ENCODE data around the gene NUP133. TPM values are rescaled to one million over a fixed set of nuclear protein-coding genes. Genes with fewer than 3 reads are reported as not detected.

The NUP133 gene
- total RNA-seq, 1 donor from 2014 or later = 38.3 TPM

- H3K4me3 ChIP-seq = peak overlapping the region in 1 of 2 donors; percentile 17
- H3K27me3 ChIP-seq = peaks cover 33% of the 10 kb centered on the region
- DNase-seq (ENCODE audit: extremely low spot score in 2 of 2) = no peak
- H3K9me3 ChIP-seq = no peaks in the 10 kb centered on the region
- TF ChIP-seq CTCF (IDR thresholded peaks at IDR 0.05) = no peak
- TF ChIP-seq POLR2AphosphoS5 (IDR thresholded peaks at IDR 0.05; ENCODE audit: insufficient read depth in 1 of 2, low read depth in 1 of 2) = no peak
- TF ChIP-seq POLR2A (IDR thresholded peaks at IDR 0.05) = no peak
- no peak overlapping the region for H3K27ac ChIP-seq
- H3K4me1 ChIP-seq = peaks cover 37% of the 10 kb centered on the region
- H3K36me3 ChIP-seq = no peaks in the 10 kb centered on the region
- intact Hi-C loops (cut with DNase I) = no loop called here
Observed at GRCh38 chr1:229432116-229432461, 76.1 kb downstream of the NUP133 start.

- no peak for TF ChIP-seq POLR2A (IDR thresholded peaks at IDR 0.05)
- no peak for TF ChIP-seq CTCF (IDR thresholded peaks at IDR 0.05)
- no peak for TF ChIP-seq POLR2AphosphoS5 (IDR thresholded peaks at IDR 0.05; ENCODE audit: insufficient read depth in 1 of 2, low read depth in 1 of 2)
- Histone ChIP-seq H3K27me3 (peaks cover 33% of the 10 kb centered on the region), H3K27ac (no peak overlapping the region), H3K9me3 (no peaks in the 10 kb centered on the region), H3K4me3 (peak overlapping the region in 1 of 2 donors; percentile 17), H3K36me3 (no peaks in the 10 kb centered on the region), H3K4me1 (peaks cover 37% of the 10 kb centered on the region)
- intact Hi-C loops (cut with DNase I) = no loop called here
- no peak for DNase-seq (ENCODE audit: extremely low spot score in 2 of 2)
Observed at GRCh38 chr1:229431284-229432115, 76.6 kb downstream of the NUP133 start.

- H3K36me3 ChIP-seq = no peaks in the 10 kb centered on the region
- intact Hi-C loops (cut with DNase I) = no loop called here
- no peak for TF ChIP-seq POLR2AphosphoS5 (IDR thresholded peaks at IDR 0.05; ENCODE audit: insufficient read depth in 1 of 2, low read depth in 1 of 2)
- no peak for TF ChIP-seq CTCF (IDR thresholded peaks at IDR 0.05)
- no peak for TF ChIP-seq POLR2A (IDR thresholded peaks at IDR 0.05)
- no peak overlapping the region for H3K27ac ChIP-seq
- H3K4me1 ChIP-seq = peaks cover 37% of the 10 kb centered on the region
- H3K27me3 ChIP-seq = peaks cover 33% of the 10 kb centered on the region
- DNase-seq (ENCODE audit: extremely low spot score in 2 of 2) = no peak
- no peaks in the 10 kb centered on the region for H3K9me3 ChIP-seq
- H3K4me3 ChIP-seq = peak overlapping the region in 1 of 2 donors; percentile 17
Observed at GRCh38 chr1:229430761-229431283, 77.3 kb downstream of the NUP133 start.

- TF ChIP-seq CTCF (IDR thresholded peaks at IDR 0.05) (no peak), POLR2AphosphoS5 (IDR thresholded peaks at IDR 0.05; ENCODE audit: insufficient read depth in 1 of 2, low read depth in 1 of 2) (no peak), POLR2A (IDR thresholded peaks at IDR 0.05) (no peak)
- Histone ChIP-seq H3K4me3 (no peak overlapping the region), H3K4me1 (peaks cover 28% of the 10 kb centered on the region), H3K9me3 (no peaks in the 10 kb centered on the region), H3K36me3 (no peaks in the 10 kb centered on the region), H3K27me3 (peaks cover 29% of the 10 kb centered on the region), H3K27ac (no peak overlapping the region)
- intact Hi-C loops (cut with DNase I) = no loop called here
- DNase-seq (ENCODE audit: extremely low spot score in 2 of 2) = no peak
Observed at GRCh38 chr1:229428256-229428655, 79.9 kb downstream of the NUP133 start.

GRCh38 chr1:229427572-229427971 is 80.6 kb downstream of the NUP133 start:
- TF ChIP-seq POLR2A (IDR thresholded peaks at IDR 0.05) = no peak
- TF ChIP-seq CTCF (IDR thresholded peaks at IDR 0.05) = no peak
- no peak for TF ChIP-seq POLR2AphosphoS5 (IDR thresholded peaks at IDR 0.05; ENCODE audit: insufficient read depth in 1 of 2, low read depth in 1 of 2)
- peaks cover 22% of the 10 kb centered on the region for H3K4me1 ChIP-seq
- H3K9me3 ChIP-seq = no peaks in the 10 kb centered on the region
- peaks cover 23% of the 10 kb centered on the region for H3K27me3 ChIP-seq
- H3K36me3 ChIP-seq = no peaks in the 10 kb centered on the region
- DNase-seq (ENCODE audit: extremely low spot score in 2 of 2) = no peak
- no peak overlapping the region for H3K4me3 ChIP-seq
- no peak overlapping the region for H3K27ac ChIP-seq
- intact Hi-C loops (cut with DNase I) = no loop called here

All from vagina (tissue), 2 donors.